OCI-M2 (cell line): ENCODE measurements around the gene HAGHL.
A peak's percentile ranks its signal among the peaks of the same experiment; 100 is the strongest.

ENCODE experiments used
- DNase-seq: peaks from one replicate; lab custom pipeline; 2025; ENCODE audit not compliant: unreplicated experiment; lab: John Stamatoyannopoulos, UW

The HAGHL gene

GRCh38 chr16:726438-727290 is at the start of gene HAGHL, which contains the start of gene CCDC78:
HAGHL (plus strand) TSS chr16:727106; CDS start chr16:727510, 404 bp downstream.
CCDC78 (minus strand) TSS chr16:726443; CDS start chr16:726367, 76 bp downstream.
- DNase-seq: no peak

GRCh38 chr16:677316-678190 is 49.4 kb upstream of the HAGHL start:
- no peak for DNase-seq

DNA sequence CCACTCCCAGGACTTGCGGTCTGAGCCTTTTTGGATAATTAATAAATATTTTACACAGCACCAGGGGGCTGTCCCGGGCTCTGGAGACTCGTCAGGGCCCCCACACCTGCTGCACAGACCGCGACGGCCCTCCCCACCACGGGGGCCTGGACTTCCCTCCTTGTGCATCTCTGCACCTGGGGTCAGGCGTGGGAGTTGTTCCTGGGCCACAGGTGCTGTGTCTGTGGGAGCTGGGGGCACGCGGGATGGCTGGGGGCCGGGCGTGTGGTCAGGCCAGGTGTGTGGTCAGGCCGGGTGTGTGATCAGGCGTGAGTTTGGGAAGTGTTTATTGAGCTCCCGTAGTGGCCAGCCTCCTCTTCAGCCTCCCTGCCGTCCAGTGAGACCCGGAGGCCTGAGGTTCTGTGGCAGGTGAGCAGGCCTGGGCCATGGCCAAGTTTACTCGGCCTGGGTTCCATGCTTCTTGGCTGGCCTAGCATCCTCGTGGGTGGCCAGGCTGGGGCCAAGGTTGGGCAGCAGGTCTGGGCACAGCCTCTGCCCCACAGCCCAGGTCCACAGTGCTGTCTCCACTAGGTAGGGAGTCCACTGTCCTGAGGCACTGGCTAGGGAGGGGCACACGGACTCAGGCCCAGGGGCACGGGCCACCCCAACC is 48.6 kb upstream of the HAGHL start:
- DNase-seq: no peak

DNA sequence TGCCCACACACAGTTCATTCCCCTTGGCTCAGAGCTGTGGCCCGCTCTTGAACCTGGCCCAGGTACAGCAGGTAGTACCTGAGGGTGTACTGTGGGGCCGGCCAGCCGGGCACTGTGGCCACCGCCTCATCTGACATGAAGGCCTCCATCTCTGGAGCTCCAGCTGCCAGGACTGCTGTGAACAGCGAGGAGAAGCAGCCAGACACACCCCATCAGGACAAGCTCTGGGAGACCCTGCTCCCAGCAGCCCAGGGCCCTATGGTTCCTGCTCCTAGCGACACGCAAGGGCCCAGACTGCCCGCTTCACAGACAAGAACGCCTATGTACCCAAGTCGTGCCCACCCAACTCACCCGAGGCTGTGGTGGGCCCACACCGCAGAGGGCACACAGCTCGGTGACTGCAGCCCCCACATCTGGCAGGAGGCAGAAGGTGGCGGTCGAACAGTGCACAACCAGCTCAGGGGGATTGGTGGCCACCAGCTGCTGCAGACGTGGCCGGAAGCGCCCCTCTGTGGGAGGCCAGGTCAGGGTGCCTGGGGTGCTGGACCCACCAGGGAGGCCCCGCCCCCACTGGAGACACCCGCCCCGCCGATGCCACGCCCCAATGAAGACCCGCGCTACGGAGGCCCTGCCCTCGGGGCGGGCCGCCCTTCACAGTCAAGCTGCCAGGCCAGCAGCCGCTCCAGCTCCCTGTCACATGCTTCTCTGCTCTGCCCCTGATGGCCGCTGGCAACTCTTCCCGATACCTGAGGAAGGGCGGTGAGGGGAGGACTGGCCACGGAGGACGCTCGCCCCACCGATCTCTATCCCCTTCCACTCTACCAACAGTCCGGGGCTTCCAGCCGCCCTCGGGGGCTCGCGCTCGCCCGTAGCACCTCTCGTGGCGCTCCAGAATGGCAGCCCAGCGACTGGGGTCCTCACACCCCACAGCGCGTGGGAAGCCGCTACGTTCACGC is 47.8 kb upstream of the HAGHL start:
- DNase-seq: peak; percentile 10

- peak; percentile 25 for DNase-seq
These were observed 46.9 kb upstream of the HAGHL start, which contains the start of gene STUB1 for GRCh38 chr16:679814-680624. STUB1 (plus strand) TSS chr16:680410; CDS start chr16:680526, 116 bp downstream.

DNA sequence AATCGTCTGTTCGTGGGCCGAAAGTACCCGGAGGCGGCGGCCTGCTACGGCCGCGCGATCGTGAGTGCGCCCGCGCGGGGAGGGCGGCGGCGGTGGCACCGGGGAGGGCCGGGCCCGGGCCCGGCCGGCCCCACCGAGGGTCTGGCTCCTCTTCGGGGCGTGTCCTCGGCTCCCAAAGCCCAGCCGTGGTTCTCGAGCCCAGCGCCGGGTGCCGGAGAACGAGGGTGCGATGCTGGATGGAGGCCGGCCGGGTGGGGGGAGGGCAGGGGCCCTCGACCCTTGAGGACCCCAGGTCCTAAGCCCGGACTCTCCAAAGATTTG is 46.3 kb upstream of the HAGHL start:
- DNase-seq: no peak

- no peak for DNase-seq
These were observed 45.8 kb upstream of the HAGHL start for GRCh38 chr16:680967-681745.

DNA sequence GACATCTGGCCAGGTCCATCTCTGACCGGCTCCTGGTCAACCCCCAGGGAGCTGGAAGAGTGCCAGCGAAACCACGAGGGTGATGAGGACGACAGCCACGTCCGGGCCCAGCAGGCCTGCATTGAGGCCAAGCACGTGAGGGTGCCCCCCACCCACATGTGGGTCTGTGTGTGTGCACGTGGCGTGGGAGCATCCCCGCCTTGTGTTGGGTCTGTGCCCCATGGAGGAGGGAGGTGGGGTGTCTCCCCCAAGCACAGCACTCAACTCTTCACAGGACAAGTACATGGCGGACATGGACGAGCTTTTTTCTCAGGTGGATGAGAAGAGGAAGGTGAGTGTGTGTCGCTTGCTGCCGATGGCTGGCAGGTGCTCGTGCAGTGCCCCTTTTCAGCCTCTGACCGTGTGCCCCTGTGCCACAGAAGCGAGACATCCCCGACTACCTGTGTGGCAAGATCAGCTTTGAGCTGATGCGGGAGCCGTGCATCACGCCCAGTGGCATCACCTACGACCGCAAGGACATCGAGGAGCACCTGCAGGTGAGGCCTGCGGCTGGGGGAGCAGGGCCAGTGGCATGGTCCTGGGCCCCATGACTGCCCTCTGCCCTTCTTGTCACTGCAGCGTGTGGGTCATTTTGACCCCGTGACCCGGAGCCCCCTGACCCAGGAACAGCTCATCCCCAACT is 45.0 kb upstream of the HAGHL start:
- no peak for DNase-seq

DNA sequence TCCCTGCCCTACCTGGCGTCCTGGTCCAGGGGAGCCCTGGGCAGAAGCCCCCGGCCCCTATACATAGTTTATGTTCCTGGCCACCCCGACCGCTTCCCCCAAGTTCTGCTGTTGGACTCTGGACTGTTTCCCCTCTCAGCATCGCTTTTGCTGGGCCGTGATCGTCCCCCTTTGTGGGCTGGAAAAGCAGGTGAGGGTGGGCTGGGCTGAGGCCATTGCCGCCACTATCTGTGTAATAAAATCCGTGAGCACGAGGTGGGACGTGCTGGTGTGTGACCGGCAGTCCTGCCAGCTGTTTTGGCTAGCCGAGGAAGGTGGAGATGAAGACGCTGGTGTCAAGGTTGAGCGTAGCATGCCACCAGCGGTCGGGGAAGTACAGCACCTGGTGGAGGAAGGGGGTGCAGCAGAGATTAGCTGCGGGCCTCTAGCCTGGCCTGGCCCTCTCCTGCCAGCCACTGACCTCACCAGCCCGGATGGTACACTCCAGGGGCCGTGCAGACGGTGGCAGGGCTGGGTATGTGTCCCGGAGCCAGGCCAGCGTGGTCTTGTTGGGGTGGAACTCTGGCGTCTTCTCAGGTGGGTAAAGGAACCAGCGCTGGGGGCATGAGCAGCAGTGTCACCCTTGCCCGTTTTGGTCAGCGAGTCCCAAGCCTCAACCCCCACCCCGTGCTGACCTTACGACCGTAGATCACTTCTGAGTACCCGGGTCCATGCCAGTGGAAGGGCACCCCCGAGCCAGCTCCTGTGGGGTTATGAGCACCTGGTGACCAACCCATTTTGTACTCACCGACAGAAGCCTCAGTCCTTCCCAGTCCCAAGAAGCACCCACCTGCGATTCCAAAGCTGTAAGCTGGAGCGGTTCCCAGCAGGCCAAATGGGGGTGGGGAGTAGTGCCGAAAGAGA is 44.2 kb upstream of the HAGHL start:
- DNase-seq: no peak

DNA sequence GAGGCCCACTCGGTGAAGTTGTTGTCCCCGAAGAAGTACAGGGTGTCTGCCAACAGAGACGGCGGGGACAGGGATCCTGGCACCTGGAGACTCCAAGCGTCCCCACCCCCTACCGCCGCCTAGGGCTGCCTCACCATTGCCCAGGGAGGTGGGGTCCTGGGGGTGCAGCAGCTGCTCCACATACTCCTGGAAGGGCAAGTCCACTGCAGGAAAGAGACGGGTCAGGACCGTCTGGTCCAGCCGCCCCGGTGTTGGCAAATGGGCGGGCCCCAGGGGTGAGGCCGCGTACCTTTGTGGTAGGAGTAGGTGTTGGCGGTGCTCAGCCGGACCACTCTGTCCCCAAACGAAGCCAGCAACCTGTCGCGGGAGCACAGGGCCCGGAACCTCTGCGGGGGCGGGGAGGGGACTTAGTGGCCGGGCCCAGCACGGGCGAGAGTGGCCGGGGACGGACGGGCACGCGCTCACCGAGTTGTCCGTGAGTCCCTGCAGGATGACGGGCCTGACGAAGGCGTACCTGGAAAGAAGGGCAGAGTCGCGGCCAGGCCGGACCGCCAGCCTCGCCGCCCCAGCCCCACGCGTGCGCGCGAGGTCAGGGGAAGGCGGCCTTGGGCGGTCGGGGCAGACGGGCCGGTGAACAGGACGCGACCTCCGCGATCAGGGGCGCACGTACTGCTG is 43.4 kb upstream of the HAGHL start:
- no peak for DNase-seq

DNA sequence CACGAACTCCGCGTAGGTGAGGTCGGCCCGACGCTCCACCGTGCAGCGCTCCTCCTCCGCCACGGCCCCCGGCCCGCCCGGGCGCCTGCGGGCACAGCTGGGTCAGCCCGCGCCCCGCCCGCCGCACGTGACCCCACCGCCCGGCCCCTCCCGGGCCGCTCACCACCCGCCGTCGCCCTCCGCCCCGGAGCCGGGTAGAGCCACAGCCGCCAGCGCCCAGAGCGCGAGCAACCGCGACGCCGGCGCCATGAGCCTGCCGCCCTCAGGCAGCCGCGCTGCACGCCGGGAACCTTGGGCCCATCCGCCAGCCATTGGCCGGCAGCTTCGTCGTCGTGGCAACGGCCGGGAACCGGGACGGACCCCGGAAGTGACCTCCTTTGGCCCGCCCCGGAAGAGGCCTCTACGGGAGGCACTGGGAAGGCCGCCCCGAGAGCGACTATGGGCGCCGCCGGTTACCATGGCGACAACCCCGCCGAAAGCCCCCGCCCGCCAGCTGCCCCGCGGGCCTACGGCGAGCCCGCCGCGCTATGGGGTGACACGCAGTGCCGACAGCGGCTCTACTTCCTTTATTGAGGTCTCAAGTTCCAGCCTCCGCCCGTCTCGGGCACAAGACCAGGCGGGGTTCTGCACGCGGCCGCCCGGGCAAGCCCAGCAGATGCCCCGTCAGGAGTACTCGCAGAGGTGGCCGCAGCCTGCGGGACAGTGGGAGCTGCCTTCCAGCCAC is 42.7 kb upstream of the HAGHL start, which contains the start of gene JMJD8:
JMJD8 (minus strand) TSS at position 264 of the 724 bp plus-strand sequence; CDS start at position 249, 15 bp downstream.
- DNase-seq: no peak

DNA sequence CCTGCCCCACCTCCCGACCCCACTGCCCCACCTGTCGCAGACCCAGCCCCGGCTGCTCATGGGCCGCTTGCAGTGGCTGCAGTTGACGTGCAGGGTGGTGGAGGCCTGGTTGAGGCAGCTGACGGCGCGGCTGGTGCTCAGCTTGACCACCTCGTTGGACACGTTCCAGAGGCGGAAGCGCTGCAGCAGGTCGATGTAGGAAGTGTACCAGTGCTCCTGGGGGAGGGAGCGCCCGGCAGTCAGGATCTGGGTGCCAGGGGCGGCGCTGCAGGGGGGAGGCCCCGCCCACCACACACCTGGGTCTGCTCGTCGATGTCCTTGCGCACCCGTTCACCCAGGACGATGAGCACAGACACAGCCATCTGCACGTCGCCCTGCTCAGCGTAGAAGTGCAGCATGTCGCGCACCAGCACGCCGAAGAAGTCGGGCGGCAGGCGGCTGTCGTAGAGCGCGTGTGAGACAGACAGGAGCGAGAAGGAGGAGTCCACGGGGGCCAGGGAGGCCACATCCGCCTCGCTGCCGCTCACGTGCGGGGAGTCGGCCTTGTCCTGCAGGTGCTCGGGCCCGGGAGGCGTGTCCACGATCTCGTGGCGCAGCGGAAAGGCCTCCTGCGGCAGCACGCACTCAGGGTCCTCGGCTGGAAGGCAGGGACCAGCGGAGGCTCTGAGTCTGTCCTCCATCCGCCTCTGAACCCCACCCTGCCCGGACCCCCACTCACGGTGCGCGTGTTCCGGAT is 41.8 kb upstream of the HAGHL start:
- DNase-seq: no peak

DNA sequence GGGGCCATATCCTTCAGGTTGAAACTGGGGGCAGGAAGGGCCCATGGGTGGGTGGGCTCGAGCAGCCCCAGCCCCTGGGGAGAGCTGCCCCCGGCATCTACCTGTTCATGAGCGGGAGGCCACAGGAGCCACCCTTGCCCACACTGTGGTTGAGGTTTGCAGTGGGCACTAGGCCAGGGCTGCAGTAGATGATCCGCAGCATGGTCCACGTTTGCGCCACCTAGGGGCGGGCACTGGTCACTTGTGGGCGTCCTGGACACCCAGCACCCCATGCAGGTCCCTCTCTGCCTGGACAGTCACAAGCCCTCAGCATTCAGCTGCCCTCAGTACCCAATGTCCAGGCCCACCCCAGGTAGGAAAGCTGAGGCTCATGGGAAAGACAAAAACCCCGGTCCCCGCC is 40.9 kb upstream of the HAGHL start:
- DNase-seq: no peak

DNA sequence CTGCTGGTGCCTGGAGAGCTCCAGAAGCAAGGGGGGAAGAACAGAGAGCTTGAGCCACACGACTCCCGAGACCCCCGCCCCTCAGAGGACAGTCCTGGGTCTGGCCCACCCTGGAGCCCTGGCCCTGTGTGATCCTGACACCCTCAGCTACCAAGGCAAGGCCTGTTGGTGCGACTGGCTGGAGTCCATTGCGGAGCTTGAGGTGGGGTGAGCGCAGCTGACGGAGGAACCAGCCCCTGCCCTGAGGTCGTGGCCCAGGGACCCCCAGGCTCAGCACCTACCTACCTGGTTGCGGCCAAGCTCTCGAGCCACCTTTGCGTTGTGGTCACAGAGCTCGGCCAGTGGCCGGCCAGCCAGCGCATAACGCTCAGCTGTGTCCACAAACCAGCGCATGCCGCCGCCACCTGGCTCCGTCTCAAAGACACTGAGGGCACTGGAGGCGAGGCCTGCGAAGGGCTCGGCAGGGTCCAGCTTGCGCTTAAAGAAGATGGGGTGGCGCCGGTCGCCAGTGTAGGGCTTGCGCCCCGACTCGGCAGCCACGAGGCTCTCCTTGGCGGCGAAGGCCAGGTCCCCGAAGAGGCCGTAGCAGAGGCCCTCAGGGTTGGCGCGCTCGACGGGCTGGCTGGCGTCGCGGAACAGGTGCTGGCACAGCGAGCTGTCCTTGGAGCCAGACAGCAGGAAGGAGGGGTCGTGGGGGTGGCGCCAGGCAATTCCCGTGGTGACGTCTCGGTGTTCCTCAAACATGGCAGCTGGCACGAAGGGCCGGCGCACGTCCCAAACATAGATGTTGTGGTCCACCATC is 40.2 kb upstream of the HAGHL start:
- no peak for DNase-seq
